GM23338 (cell line): Measurements from ENCODE around the gene OBSCN. TPM values are rescaled to one million over a fixed set of nuclear protein-coding genes. Genes with fewer than 3 reads are reported as not detected.
A peak's percentile ranks its signal among the peaks of the same experiment; 100 is the strongest.

ENCODE experiments used
- ATAC-seq: fragments of 200-7000 bp; cut with Tn5 transposase; 3 replicates; pipeline ENCODE4 v1.9.1; 2020
- DNase-seq: peaks from one replicate; pipeline ENCODE4 v3.0.0-alpha.2; 2015; ENCODE audit warnings: low spot score
- H2AFZ ChIP-seq: fragments of 200-600 bp; sonication (generic); 2 replicates; pipeline ENCODE4 v1.8.0; 2016; ENCODE audit warnings: antibody characterized with exemption, mild to moderate bottlenecking, moderate library complexity
- H3F3A ChIP-seq: fragments of 200-600 bp; sonication (generic); replicated peaks from 2 replicates; pipeline ENCODE4 v1.8.0; 2017; ENCODE audit warnings: antibody characterized with exemption, mixed run types, low read depth
- H3K27ac ChIP-seq: fragments of 200-600 bp; sonication (generic); 2 replicates; pipeline ENCODE4 v1.6.1; 2016; ENCODE audit warnings: low read depth
- H3K27me3 ChIP-seq: fragments of 200-600 bp; sonication (generic); 2 replicates; pipeline ENCODE4 v1.8.0; 2016; ENCODE audit warnings: mild to moderate bottlenecking, mixed run types, moderate library complexity; ENCODE audit not compliant: insufficient read depth
- H3K36me3 ChIP-seq: fragments of 200-600 bp; sonication (generic); 2 replicates; pipeline ENCODE4 v1.8.0; 2016; ENCODE audit warnings: mild to moderate bottlenecking; ENCODE audit not compliant: insufficient read depth
- H3K4me1 ChIP-seq: fragments of 200-600 bp; sonication (generic); 2 replicates; pipeline ENCODE4 v1.8.0; 2016; ENCODE audit warnings: mild to moderate bottlenecking, moderate library complexity; ENCODE audit not compliant: insufficient read depth
- H3K4me2 ChIP-seq: fragments of 200-600 bp; sonication (generic); 2 replicates; pipeline ENCODE4 v1.7.1; 2017; ENCODE audit warnings: mixed run types
- H3K4me3 ChIP-seq: fragments of 200-600 bp; sonication (generic); 2 replicates; pipeline ENCODE4 v1.6.1; 2016; ENCODE audit warnings: mixed run types
- H3K79me2 ChIP-seq: fragments of 200-600 bp; sonication (generic); replicated peaks from 2 replicates; pipeline ENCODE4 v1.8.0; 2017; ENCODE audit warnings: mild to moderate bottlenecking; ENCODE audit not compliant: insufficient read depth
- H3K9me2 ChIP-seq: fragments of 200-600 bp; sonication (generic); 2 replicates; pipeline ENCODE4 v1.8.0; 2017; ENCODE audit not compliant: insufficient read depth
- H4K20me1 ChIP-seq: fragments of 200-600 bp; sonication (generic); replicated peaks from 2 replicates; pipeline ENCODE4 v1.8.0; 2017; ENCODE audit warnings: mild to moderate bottlenecking; ENCODE audit not compliant: insufficient read depth
- H3K27ac Mint-ChIP-seq: 2 replicates; pipeline ENCODE4 v1.8.0; 2020; ENCODE audit warnings: inconsistent platforms, mild to moderate bottlenecking, moderate library complexity, mixed read lengths
- H3K27me3 Mint-ChIP-seq: 3 replicates; pipeline ENCODE4 v1.8.0; 2022; ENCODE audit warnings: low read depth, mild to moderate bottlenecking, moderate library complexity, mixed read lengths, inconsistent platforms; ENCODE audit not compliant: insufficient read depth, poor library complexity
- H3K36me3 Mint-ChIP-seq: 3 replicates; pipeline ENCODE4 v1.8.0; 2021; ENCODE audit warnings: low read depth, mild to moderate bottlenecking, inconsistent platforms, moderate library complexity, mixed read lengths
- H3K4me1 Mint-ChIP-seq: 3 replicates; pipeline ENCODE4 v1.8.0; 2020; ENCODE audit warnings: mild to moderate bottlenecking, inconsistent platforms, mixed read lengths
- H3K4me3 Mint-ChIP-seq: 3 replicates; pipeline ENCODE4 v1.8.0; 2021; ENCODE audit warnings: moderate library complexity, mild to moderate bottlenecking, inconsistent platforms, mixed read lengths
- H3K9me3 Mint-ChIP-seq: 3 replicates; pipeline ENCODE4 v1.8.0; 2020; ENCODE audit warnings: moderate library complexity, mild to moderate bottlenecking, inconsistent platforms, mixed read lengths
- CREB1 ChIP-seq: fragments of 250-450 bp; sonication (Bioruptor Pico); IDR thresholded peaks from 2 replicates; pipeline ENCODE4 v1.5.0; 2020; ENCODE audit warnings: low read depth, mild to moderate bottlenecking, moderate library complexity
- CTCF ChIP-seq, 2 experiments: fragments of 200-600 bp in 1 of 2; sonication (generic) in 1 of 2; conservative IDR thresholded peaks; 2 replicates each; pipeline versions ENCODE4 v1.5.1 to v1.6.1; 2016 to 2017; ENCODE audit warnings: antibody characterized with exemption in 2 of 2, low read depth in 2 of 2, mild to moderate bottlenecking in 2 of 2, moderate library complexity in 1 of 2
- ETS1 ChIP-seq: IDR thresholded peaks from 2 replicates; pipeline ENCODE4 v1.6.1; 2016; ENCODE audit warnings: antibody characterized with exemption
- EZH2 ChIP-seq: fragments of 200-600 bp; sonication (generic); IDR thresholded peaks from one replicate; pipeline ENCODE4 v1.8.0; 2017; ENCODE audit warnings: antibody characterized with exemption, mild to moderate bottlenecking, low read depth; ENCODE audit not compliant: unreplicated experiment
- JUNB ChIP-seq: IDR thresholded peaks from one replicate; pipeline ENCODE4 v1.6.1; 2016; ENCODE audit warnings: antibody characterized with exemption; ENCODE audit not compliant: unreplicated experiment
- NANOG ChIP-seq: IDR thresholded peaks from 2 replicates; pipeline ENCODE4 v1.6.1; 2016; ENCODE audit warnings: antibody characterized with exemption, borderline replicate concordance
- POLR2AphosphoS5 ChIP-seq: IDR thresholded peaks from 2 replicates; pipeline ENCODE4 v1.6.1; 2016; ENCODE audit warnings: antibody characterized with exemption, low read depth
- REST ChIP-seq: IDR thresholded peaks from one replicate; pipeline ENCODE4 v1.6.1; 2018; ENCODE audit warnings: antibody characterized with exemption; ENCODE audit not compliant: unreplicated experiment
- STAT1 ChIP-seq: IDR thresholded peaks from one replicate; pipeline ENCODE4 v1.6.1; 2016; ENCODE audit warnings: antibody characterized with exemption; ENCODE audit not compliant: unreplicated experiment
- ZNF114 ChIP-seq: fragments of 250-450 bp; sonication (Bioruptor Pico); IDR thresholded peaks from 2 replicates; pipeline ENCODE4 v1.5.0; 2020; ENCODE audit warnings: mild to moderate bottlenecking, moderate library complexity
- polyA plus RNA-seq: library from polyadenylated mRNA; unstranded; fragments of >200 nt; fragmentation: Nextera tagmentation; extraction: Ambion mirVana; gene quantifications from 2 replicates; pipeline ENCODE4 v1.2.1, GENCODE V29; 2016
- total RNA-seq: library from RNA; depleted of rRNA; stranded (reverse); fragments of >200 nt; shearing (Covaris generic); gene quantifications from 2 replicates; pipeline ENCODE4 v1.2.3, GENCODE V29; 2014

The OBSCN gene
- total and polyA plus RNA-seq, 2 experiments from 2014 or later, result 8.4 to 38.5 TPM

DNA sequence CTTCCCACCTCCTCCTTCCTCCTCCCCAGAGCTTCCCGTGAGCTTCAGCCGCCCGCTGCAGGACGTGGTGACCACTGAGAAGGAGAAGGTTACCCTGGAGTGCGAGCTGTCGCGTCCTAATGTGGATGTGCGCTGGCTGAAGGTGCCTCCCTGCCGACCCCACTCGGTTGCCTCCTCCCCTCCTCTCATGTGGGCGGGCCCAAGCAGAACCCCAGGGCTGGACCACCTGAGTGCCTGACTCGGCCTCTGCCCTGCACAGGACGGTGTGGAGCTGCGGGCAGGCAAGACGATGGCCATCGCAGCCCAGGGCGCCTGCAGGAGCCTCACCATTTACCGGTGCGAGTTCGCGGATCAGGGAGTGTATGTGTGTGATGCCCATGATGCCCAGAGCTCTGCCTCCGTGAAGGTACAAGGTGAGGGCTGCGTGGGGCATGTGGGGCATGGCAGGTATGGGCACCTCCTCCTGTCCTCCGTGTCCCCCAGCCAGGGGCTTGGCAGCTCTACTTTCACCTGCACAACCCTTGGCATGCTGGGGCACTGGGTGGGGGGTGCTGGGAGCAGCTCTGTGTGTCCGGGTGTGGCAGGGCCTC lies 69.2 kb downstream of the OBSCN start:
- Mint-ChIP-seq H3K9me3 (no peaks in the 10 kb centered on the region), H3K27ac (no peak overlapping the region), H3K4me1 (no peaks in the 10 kb centered on the region), H3K4me3 (peak overlapping the region; percentile 63; the same call in 1 of the 3 replicates), H3K27me3 (peaks cover 14% of the 10 kb centered on the region), H3K36me3 (0 out of 3 replicates have a peak, but pooled peaks cover 4% of the 10 kb centered on the region)
- H3K9me2 ChIP-seq, result no peaks in the 10 kb centered on the region
- peak; percentile 6 for ATAC-seq
- H3K4me1 ChIP-seq, result no peaks in the 10 kb centered on the region
- H3K4me2 ChIP-seq, result peak overlapping the region; percentile 90
- H2AFZ ChIP-seq, result no peak overlapping the region
- 0 out of 2 replicates have a peak, but pooled peaks cover 6% of the 10 kb centered on the region for H3F3A ChIP-seq
- H3K36me3 ChIP-seq, result no peaks in the 10 kb centered on the region
- peak; percentile 24 for DNase-seq
- no peak overlapping the region for H3K27ac ChIP-seq
- H3K79me2 ChIP-seq, result no peaks in the 10 kb centered on the region
- H3K27me3 ChIP-seq, result peaks cover 11% of the 10 kb centered on the region; the same call in 1 of the 2 replicates
- no peaks in the 10 kb centered on the region for H4K20me1 ChIP-seq
- peak overlapping the region; percentile 72 for H3K4me3 ChIP-seq
- TF ChIP-seq CREB1 (CRISPR knock-in tag) (no peak), ETS1 (no peak), JUNB (no peak), POLR2AphosphoS5 (no peak), EZH2 (no peak), REST (no peak), CTCF (conservative IDR thresholded peaks at IDR 0.05; ENCODE audit: low read depth in 2 of 2) (no peak), ZNF114 (no peak), STAT1 (no peak), NANOG (no peak)
